Stimulated activated CD4-positive, alpha-beta T cell treated with anti-CD3 and anti-CD28 coated beads, Interleukin-1b, Interleukin-23, amount 100 ng/mL, for 4 hours (primary cell): ENCODE results near the gene DGKQ.
"Not testable (repeated sequence)": the region's sequence is repeated elsewhere in the genome, so short reads cannot be mapped to it uniquely, and the experiment has no call there.

ENCODE experiments used
- DNase-seq, 2 donors: peaks; one replicate each; pipeline ENCODE4 v3.0.0-alpha.2; 2020; ENCODE audit warnings: low read depth in 2 of 2

Gene DGKQ

GRCh38 chr4:1010395-1011021 is 37.1 kb upstream of the DGKQ start:
- DNase-seq, result peak; percentile 45 to 48

- peak; percentile 67 to 76 for DNase-seq
Measured at GRCh38 chr4:1009542-1010394, 36.4 kb upstream of the DGKQ start.

- DNase-seq, result no peak
Measured at GRCh38 chr4:1008840-1009541, 35.6 kb upstream of the DGKQ start.

GRCh38 chr4:1006856-1007255 is 33.5 kb upstream of the DGKQ start:
- no peak for DNase-seq

- no peak for DNase-seq
Measured at GRCh38 chr4:1004557-1005485, 31.5 kb upstream of the DGKQ start.

GRCh38 chr4:1004071-1004418 is 30.7 kb upstream of the DGKQ start:
- no peak for DNase-seq

- DNase-seq, result no peak
Measured at GRCh38 chr4:1003271-1004070, 30.1 kb upstream of the DGKQ start.

GRCh38 chr4:1002631-1003251 is 29.4 kb upstream of the DGKQ start:
- no peak for DNase-seq

- no peak for DNase-seq
Measured at GRCh38 chr4:1002131-1002630, 28.8 kb upstream of the DGKQ start.

GRCh38 chr4:1001561-1002130 is 28.3 kb upstream of the DGKQ start:
- no peak for DNase-seq

- no peak for DNase-seq
Measured at GRCh38 chr4:1000686-1001260, 27.4 kb upstream of the DGKQ start.

GRCh38 chr4:999882-1000425 is 26.6 kb upstream of the DGKQ start:
- no peak for DNase-seq

GRCh38 chr4:999240-999863 is 26.0 kb upstream of the DGKQ start:
- DNase-seq, result not testable (repeated sequence)

GRCh38 chr4:998096-998691 is 24.8 kb upstream of the DGKQ start:
- DNase-seq, result no peak

GRCh38 chr4:997375-998071 is 24.2 kb upstream of the DGKQ start:
- no peak for DNase-seq

- DNase-seq, result no peak
Measured at GRCh38 chr4:996997-997374, 23.6 kb upstream of the DGKQ start.
